GM21786 (cell line): ENCODE data around the gene UQCRFS1.

ENCODE experiments used
- ATAC-seq: cut with Tn5 transposase; IDR thresholded peaks from one replicate; pipeline ENCODE4 v1.9.1; 2021; ENCODE audit not compliant: unreplicated experiment

UQCRFS1 gene

DNA sequence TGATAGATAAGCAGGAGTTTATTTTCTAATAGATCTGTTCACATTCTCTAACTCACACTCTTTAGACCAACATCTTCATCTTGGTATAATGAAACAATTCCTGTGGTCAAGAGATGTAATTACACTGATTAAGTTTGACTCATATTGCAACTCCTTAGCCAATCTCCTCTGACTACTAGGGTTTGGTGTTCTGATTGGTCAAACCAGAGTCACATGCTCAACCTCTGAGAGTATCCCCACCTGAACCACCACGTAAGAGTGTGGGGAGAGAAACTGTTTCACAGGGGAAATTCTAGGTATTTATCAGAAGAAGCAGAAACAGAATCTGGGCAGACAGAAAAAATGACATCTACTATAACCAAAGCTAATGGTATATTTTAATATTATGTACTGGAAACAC, 42.4 kb downstream of the UQCRFS1 start:
- ATAC-seq, result no peak

DNA sequence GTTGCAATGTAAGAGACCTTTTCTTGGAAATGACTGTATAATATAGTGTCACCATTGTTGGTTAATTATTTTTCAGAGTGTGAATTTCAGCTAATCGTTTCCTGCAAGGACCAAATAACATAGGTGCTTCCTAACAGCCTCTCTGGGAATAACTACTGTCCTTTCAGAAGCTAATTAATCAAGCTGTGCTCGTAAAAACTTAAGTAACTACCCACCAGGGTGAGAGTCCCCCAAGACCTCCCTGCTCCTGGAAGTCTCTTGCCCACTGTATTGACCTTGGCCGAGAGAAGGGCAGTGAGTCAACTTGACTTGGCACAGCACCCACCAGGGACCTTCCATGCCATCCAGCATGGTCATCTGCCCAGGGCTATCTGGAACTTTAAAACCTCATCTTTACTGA, 50.3 kb downstream of the UQCRFS1 start:
- ATAC-seq, result no peak

DNA sequence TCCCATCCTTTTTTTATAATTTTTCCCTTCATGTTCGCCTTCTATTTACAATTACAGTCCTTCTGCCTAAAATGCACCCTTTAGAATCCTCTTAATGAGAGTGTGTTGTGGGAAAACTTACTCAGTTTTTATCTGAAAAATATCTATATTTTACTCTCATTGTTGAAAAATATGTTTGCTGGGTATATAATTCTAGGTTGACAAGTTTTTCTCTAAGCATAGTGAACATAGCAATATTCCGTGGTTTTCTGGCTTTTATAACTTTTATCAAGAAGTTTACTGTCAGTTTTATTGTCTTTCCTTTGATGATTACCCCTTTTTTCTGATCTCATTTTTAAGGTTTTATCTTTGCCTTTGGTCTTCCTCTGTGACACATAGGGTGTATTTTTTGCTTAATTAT, 57.3 kb downstream of the UQCRFS1 start:
- no peak for ATAC-seq
